HCT116 (cell line): Measurements from ENCODE around the gene HPGDS. TPM values are rescaled to one million over a fixed set of nuclear protein-coding genes. Genes with fewer than 3 reads are reported as not detected.

ENCODE experiments used
- ATAC-seq: fragments of 200-7000 bp; cut with Tn5 transposase; 2 replicates; pipeline ENCODE4 v1.9.1; 2020; ENCODE audit warnings: mild to moderate bottlenecking, moderate library complexity
- BruUV-seq: library from RNA; stranded (reverse); fragments of 400-500 nt; replicated peaks from 2 replicates; lab custom pipeline; 2021; lab: Mats Ljungman, UMichigan
- CTCF ChIA-PET: fragments of 300-600 bp; sonication (Branson Sonifier 250); formaldehyde crosslinking; loops from one replicate; lab custom pipeline; 2021; ENCODE audit warnings: antibody characterized with exemption; lab: Charles Lee
- POLR2A ChIA-PET: fragments of 300-600, 350-600 bp; sonication (Branson Sonifier 250); formaldehyde crosslinking; loops from one replicate; lab custom pipeline; 2021; ENCODE audit warnings: antibody characterized with exemption; lab: Charles Lee
- RAD21 ChIA-PET, 2 experiments: fragments of 300-600 bp; sonication (Branson Sonifier 250); formaldehyde crosslinking; loops; one replicate each; lab custom pipeline; 2023; ENCODE audit warnings: low total read pairs in 2 of 2; ENCODE audit not compliant: uncharacterized antibody in 2 of 2, unreplicated experiment in 2 of 2, low non-redundant PET in 1 of 2; lab: Charles Lee
- DNase-seq: peaks from one replicate; pipeline ENCODE4 v3.0.0-alpha.2; 2010; ENCODE audit warnings: low read depth, low spot score
- H2AFZ ChIP-seq: fragments of 200-600 bp; shearing (Covaris generic), sonication (generic); 2 replicates; pipeline ENCODE4 v1.6.1; 2017; ENCODE audit warnings: low read depth, mixed run types, mixed read lengths, antibody characterized with exemption, low read length; ENCODE audit not compliant: poor library complexity, severe bottlenecking
- H3K27ac ChIP-seq: 2 replicates; pipeline ENCODE4 v1.5.1; 2012; ENCODE audit warnings: low read depth, low read length
- H3K27me3 ChIP-seq: fragments of 200-600 bp; sonication (generic); 2 replicates; pipeline ENCODE4 v1.6.1; 2016; ENCODE audit warnings: mixed run types, low read length, mixed read lengths; ENCODE audit not compliant: insufficient read depth
- H3K36me3 ChIP-seq, 2 experiments: fragments of 200-500 bp in 1 of 2; fragments of 200-600 bp in 1 of 2; sonication (Bioruptor generic) in 1 of 2; sonication (generic) in 1 of 2; 2 replicates each; pipeline versions ENCODE4 v1.5.1 to v1.6.1; 2014 to 2016; ENCODE audit warnings: low read length in 2 of 2, inconsistent platforms in 1 of 2, mixed read lengths in 1 of 2, mixed run types in 1 of 2; ENCODE audit not compliant: insufficient read depth in 2 of 2, control insufficient read depth in 1 of 2
- H3K4me1 ChIP-seq, 2 experiments: fragments of 200-600 bp in 1 of 2; sonication (generic) in 1 of 2; 2 replicates each; pipeline versions ENCODE4 v1.5.1 to v1.6.1; 2012 to 2017; ENCODE audit warnings: low read length in 2 of 2, inconsistent platforms in 1 of 2, mild to moderate bottlenecking in 1 of 2, mixed read lengths in 1 of 2, mixed run types in 1 of 2, moderate library complexity in 1 of 2; ENCODE audit not compliant: insufficient read depth in 2 of 2, control insufficient read depth in 1 of 2
- H3K4me2 ChIP-seq: fragments of 200-600 bp; sonication (generic); 2 replicates; pipeline ENCODE4 v1.6.1; 2017; ENCODE audit warnings: mixed run types, low read length, mixed read lengths
- H3K4me3 ChIP-seq, 2 experiments: fragments of 200-600 bp in 1 of 2; sonication (generic) in 1 of 2; replicated peaks in 1 of 2; 2 replicates each; pipeline ENCODE4 v1.5.1; 2011 to 2016; ENCODE audit warnings: low read length in 2 of 2, control low read depth in 1 of 2, low read depth in 1 of 2, mild to moderate bottlenecking in 1 of 2, mixed read lengths in 1 of 2, mixed run types in 1 of 2
- H3K79me2 ChIP-seq: fragments of 200-600 bp; sonication (generic); 2 replicates; pipeline ENCODE4 v1.6.1; 2017; ENCODE audit warnings: mild to moderate bottlenecking, mixed run types, low read length, moderate library complexity, mixed read lengths; ENCODE audit not compliant: insufficient read depth
- H3K9ac ChIP-seq: fragments of 200-600 bp; sonication (generic); 2 replicates; pipeline ENCODE4 v1.6.1; 2016; ENCODE audit warnings: low read length, mixed read lengths
- H3K9me2 ChIP-seq: fragments of 200-600 bp; sonication (generic), shearing (Covaris generic); 2 replicates; pipeline ENCODE4 v1.6.1; 2017; ENCODE audit warnings: mixed run types, mild to moderate bottlenecking, moderate library complexity; ENCODE audit not compliant: insufficient read depth
- H3K9me3 ChIP-seq, 2 experiments: fragments of 200-500 bp in 1 of 2; fragments of 200-600 bp in 1 of 2; sonication (Bioruptor generic) in 1 of 2; sonication (generic) in 1 of 2; 2 replicates each; pipeline ENCODE4 v1.6.1; 2014 to 2017; ENCODE audit warnings: low read length in 2 of 2, mixed read lengths in 2 of 2, inconsistent platforms in 1 of 2, low read depth in 1 of 2, mild to moderate bottlenecking in 1 of 2, mixed run types in 1 of 2, moderate library complexity in 1 of 2; ENCODE audit not compliant: control insufficient read depth in 1 of 2, insufficient read depth in 1 of 2
- H4K20me1 ChIP-seq: fragments of 200-600 bp; sonication (generic), shearing (Covaris generic); 2 replicates; pipeline ENCODE4 v1.6.1; 2017; ENCODE audit warnings: mixed run types, mild to moderate bottlenecking, moderate library complexity; ENCODE audit not compliant: insufficient read depth
- ATF3 ChIP-seq: IDR thresholded peaks from 2 replicates; pipeline ENCODE4 v1.6.1; 2012
- CBX3 ChIP-seq: IDR thresholded peaks from 2 replicates; pipeline ENCODE4 v1.6.1; 2012; ENCODE audit warnings: low read depth
- CEBPB ChIP-seq: IDR thresholded peaks from 2 replicates; pipeline ENCODE4 v1.6.1; 2012; ENCODE audit warnings: low read depth
- EGR1 ChIP-seq: IDR thresholded peaks from 2 replicates; pipeline ENCODE4 v1.6.1; 2012; ENCODE audit warnings: low read depth
- ELF1 ChIP-seq: IDR thresholded peaks from 2 replicates; pipeline ENCODE4 v1.6.1; 2012; ENCODE audit warnings: low read depth, borderline replicate concordance
- FOSL1 ChIP-seq: IDR thresholded peaks from 2 replicates; pipeline ENCODE4 v1.6.1; 2012; ENCODE audit warnings: low read depth
- JUND ChIP-seq: IDR thresholded peaks from 2 replicates; pipeline ENCODE4 v1.6.1; 2012
- POLR2A ChIP-seq: IDR thresholded peaks from 2 replicates; pipeline ENCODE4 v1.7.0; 2011; ENCODE audit warnings: borderline replicate concordance; ENCODE audit not compliant: insufficient read depth, insufficient read length; ENCODE audit errors: extremely low read depth
- POLR2AphosphoS5 ChIP-seq: IDR thresholded peaks from 2 replicates; pipeline ENCODE4 v1.6.1; 2011; ENCODE audit warnings: mild to moderate bottlenecking, low read depth, low read length, moderate library complexity
- RAD21 ChIP-seq: IDR thresholded peaks from 2 replicates; pipeline ENCODE4 v1.6.1; 2012; ENCODE audit warnings: low read depth, mild to moderate bottlenecking
- SIN3A ChIP-seq: IDR thresholded peaks from 2 replicates; pipeline ENCODE4 v1.6.1; 2012; ENCODE audit warnings: low read depth
- SP1 ChIP-seq: IDR thresholded peaks from 2 replicates; pipeline ENCODE4 v1.6.1; 2012; ENCODE audit warnings: low read depth
- SRF ChIP-seq: IDR thresholded peaks from 2 replicates; pipeline ENCODE4 v1.6.1; 2012; ENCODE audit warnings: low read depth
- TCF7L2 ChIP-seq: IDR thresholded peaks from 2 replicates; pipeline ENCODE4 v1.7.0; 2011; ENCODE audit warnings: borderline replicate concordance, inconsistent platforms; ENCODE audit not compliant: insufficient read depth, insufficient read length; ENCODE audit errors: extremely low read depth
- YY1 ChIP-seq: IDR thresholded peaks from 2 replicates; pipeline ENCODE4 v1.6.1; 2011; ENCODE audit warnings: low read length, low read depth, moderate library complexity, mild to moderate bottlenecking; ENCODE audit not compliant: insufficient replicate concordance; ENCODE audit errors: extremely low read depth
- ZNF274 ChIP-seq: fragments of 200-500 bp; sonication (Bioruptor generic); IDR thresholded peaks from 2 replicates; pipeline ENCODE4 v1.6.1; 2014; ENCODE audit warnings: mild to moderate bottlenecking, low read depth, low read length, inconsistent platforms
- intact Hi-C: fragments of 100-400 bp; cut with micrococcal nuclease; formaldehyde crosslinking; loops from 2 replicates; pipeline ENCODE4 v1.10.0; 2022
- total RNA-seq: library from RNA; stranded (reverse); gene quantifications from one replicate; pipeline ENCODE4 v1.2.1, GENCODE V29; 2021; ENCODE audit not compliant: unreplicated experiment
- TF ChIP-seq, protein P1 (sequence below): IDR thresholded peaks from 2 replicates; pipeline ENCODE4 v1.6.1; 2012

The HPGDS gene
- total RNA-seq, 1 experiment from 2014 or later, result not detected

DNA sequence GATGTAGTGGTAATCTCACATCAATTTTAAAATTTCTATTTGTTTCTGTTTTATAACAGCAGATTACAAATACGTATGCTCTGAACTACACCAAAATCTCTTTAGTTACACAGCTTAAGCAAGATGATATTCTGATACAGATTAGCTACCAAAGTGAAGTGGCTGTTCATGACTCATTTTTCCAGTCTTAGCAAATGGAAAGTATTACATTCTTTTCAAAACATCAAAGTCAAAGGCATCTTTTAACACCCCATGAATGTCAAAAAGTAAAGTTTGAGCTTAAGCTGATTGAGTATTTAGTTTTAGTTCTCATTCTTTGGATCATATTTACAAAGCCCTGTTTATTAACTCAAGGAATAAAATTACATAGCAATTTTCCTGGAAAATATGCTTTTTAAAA is 6.6 kb upstream of the HPGDS start:
- DNase-seq, result no peak
- no peak overlapping the region for H3K4me3 ChIP-seq
- no TSS peak for BruUV-seq
- 0 out of 4 replicates have a peak, but pooled peaks cover 0 to 3% of the 10 kb centered on the region in 2 experiments for H3K4me1 ChIP-seq
- H3K79me2 ChIP-seq, result no peaks in the 10 kb centered on the region
- ATAC-seq, result no peak
- H3K4me2 ChIP-seq, result no peak overlapping the region
- CTCF ChIA-PET, result no interaction called here
- intact Hi-C loops, result no loop called here
- no peaks in the 10 kb centered on the region for H3K9me2 ChIP-seq
- TF ChIP-seq POLR2AphosphoS5, result no peak
- no peak for TF ChIP-seq ZNF274
- TF ChIP-seq YY1, result no peak
- TF ChIP-seq FOSL1, result peak; percentile 31; the same call in 1 of the 2 replicates
- TF ChIP-seq RAD21, result no peak
- 0 out of 2 replicates have a peak, but pooled peaks have one; percentile 13 for TF ChIP-seq JUND
- no peak for TF ChIP-seq SIN3A
- TF ChIP-seq TCF7L2, result peak; percentile 45
- TF ChIP-seq EGR1, result no peak
- no peak for TF ChIP-seq POLR2A
- no peak overlapping the region for H2AFZ ChIP-seq
- H3K27me3 ChIP-seq, result no peaks in the 10 kb centered on the region
- POLR2A ChIA-PET, result no interaction called here
- H3K27ac ChIP-seq, result no peak overlapping the region
- no peak overlapping the region for H3K9ac ChIP-seq
- H3K9me3 ChIP-seq, result no peaks in the 10 kb centered on the region
- H3K36me3 ChIP-seq, result no peaks in the 10 kb centered on the region
- RAD21 ChIA-PET, result no interaction called here
- no peaks in the 10 kb centered on the region for H4K20me1 ChIP-seq

DNA sequence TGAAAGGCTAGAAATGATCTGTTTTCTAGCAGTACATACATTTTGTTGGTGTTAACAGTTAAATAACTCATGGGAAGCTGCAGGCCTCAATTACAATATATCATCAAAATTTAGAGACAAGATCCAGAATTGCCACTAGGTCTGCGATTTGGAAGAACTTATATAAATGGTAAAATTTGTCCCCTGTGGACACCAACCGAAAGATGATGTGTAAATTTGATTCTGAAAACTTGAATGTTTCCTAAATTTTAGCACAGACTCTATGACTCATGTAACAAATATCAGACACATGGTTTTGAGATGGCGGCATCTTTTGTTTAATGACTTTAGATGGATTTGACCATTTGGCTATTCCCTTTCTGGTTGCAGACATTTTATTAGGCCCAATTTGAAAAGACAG is 6.0 kb upstream of the HPGDS start:
- H3K4me1 ChIP-seq, result 0 out of 4 replicates have a peak, but pooled peaks cover 0 to 3% of the 10 kb centered on the region in 2 experiments
- ChIA-PET POLR2A (no interaction called here), RAD21 (no interaction called here)
- H3K9me3 ChIP-seq, result no peaks in the 10 kb centered on the region
- TF ChIP-seq CEBPB (no peak), RAD21 (no peak), TCF7L2 (no peak), ATF3 (no peak), YY1 (no peak), POLR2AphosphoS5 (no peak), ELF1 (no peak), CBX3 (no peak), POLR2A (no peak), SRF (no peak), SP1 (no peak)
- TF ChIP-seq, protein P1, sequence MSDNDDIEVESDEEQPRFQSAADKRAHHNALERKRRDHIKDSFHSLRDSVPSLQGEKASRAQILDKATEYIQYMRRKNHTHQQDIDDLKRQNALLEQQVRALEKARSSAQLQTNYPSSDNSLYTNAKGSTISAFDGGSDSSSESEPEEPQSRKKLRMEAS, result no peak
- TF ChIP-seq, all 23 proteins: peak for 0
- no peaks in the 10 kb centered on the region for H3K27me3 ChIP-seq
- intact Hi-C loops, result no loop called here
- peak overlapping the region; percentile 9 for H2AFZ ChIP-seq
- H3K27ac ChIP-seq, result no peak overlapping the region
- H3K79me2 ChIP-seq, result no peaks in the 10 kb centered on the region
- no peak overlapping the region for H3K4me2 ChIP-seq
- no peak for ATAC-seq
- CTCF ChIA-PET, result no interaction called here
- no peak overlapping the region for H3K9ac ChIP-seq
- BruUV-seq, result no TSS peak
- no peaks in the 10 kb centered on the region for H3K36me3 ChIP-seq
- no peak for DNase-seq
- H3K9me2 ChIP-seq, result no peaks in the 10 kb centered on the region
- no peaks in the 10 kb centered on the region for H4K20me1 ChIP-seq
- H3K4me3 ChIP-seq, result no peak overlapping the region
